HG03342 (cell line): Measurements from ENCODE around the gene GOLGA6L7.
"Not testable (repeated sequence)": the region's sequence is repeated elsewhere in the genome, so short reads cannot be mapped to it uniquely, and the experiment has no call there.

Source experiments
- ATAC-seq: cut with Tn5 transposase; IDR thresholded peaks from one replicate; pipeline ENCODE4 v1.9.1; 2021; ENCODE audit warnings: mild to moderate bottlenecking, moderate library complexity; ENCODE audit not compliant: unreplicated experiment

The GOLGA6L7 gene

DNA sequence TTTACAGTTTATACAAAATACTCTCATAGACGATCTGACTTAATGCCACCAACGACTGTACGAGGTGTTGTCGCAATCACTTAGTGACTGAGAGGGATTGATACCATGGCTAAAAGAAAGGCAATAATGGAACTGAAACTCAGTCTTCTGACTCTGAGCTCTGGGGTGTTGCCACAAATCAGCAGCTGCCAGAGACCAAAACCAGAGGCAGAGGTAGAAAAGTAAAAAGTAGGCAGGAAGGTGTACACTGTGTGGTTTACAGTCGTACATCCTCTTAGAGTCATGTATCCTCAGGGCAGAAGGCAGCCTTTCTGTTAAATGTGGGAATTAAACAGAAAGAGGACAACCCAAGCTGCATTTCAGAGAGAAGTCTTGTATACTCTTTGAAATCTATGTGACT, 1.2 kb downstream of the GOLGA6L7 start:
- ATAC-seq: not testable (repeated sequence)

DNA sequence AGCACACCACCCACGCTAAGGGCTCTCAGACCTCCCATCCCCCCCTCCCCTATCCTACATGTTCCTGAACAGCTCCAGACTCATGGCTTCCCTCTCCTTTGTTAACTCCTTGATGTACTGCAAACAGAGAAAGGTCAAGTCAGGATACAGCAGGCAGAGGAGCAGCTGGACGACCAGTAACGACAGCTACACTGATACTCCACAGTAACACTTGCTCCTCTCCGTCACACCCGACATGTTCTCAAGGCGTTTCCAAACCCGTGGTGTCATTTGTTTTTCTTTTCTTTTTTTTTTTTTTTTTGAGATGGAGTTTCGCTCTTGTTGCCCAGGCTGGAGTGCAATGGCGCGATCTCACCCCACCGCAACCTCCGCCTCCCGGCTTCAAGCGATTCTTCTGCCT, 4.3 kb downstream of the GOLGA6L7 start:
- ATAC-seq: not testable (repeated sequence)

DNA sequence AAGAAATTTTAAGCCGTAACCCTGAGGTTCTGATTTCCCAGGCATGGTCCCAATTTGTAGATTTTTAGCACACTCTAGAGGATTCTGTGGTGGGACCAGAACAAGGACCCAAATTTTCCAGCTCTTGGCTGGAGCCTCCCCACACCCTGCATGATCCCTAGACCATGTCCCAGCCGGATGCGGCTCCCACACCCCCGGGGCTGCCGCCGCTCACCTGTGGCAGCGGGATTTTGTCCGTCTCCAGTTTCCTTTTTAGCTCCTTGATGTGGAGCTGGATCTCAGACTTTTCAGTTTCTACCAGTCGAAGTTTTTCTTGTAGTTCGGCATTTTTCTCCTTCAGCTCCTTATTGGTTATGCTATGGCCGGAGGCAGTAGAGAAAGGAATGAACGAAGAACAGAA, 4.9 kb downstream of the GOLGA6L7 start:
- not testable (repeated sequence) for ATAC-seq

DNA sequence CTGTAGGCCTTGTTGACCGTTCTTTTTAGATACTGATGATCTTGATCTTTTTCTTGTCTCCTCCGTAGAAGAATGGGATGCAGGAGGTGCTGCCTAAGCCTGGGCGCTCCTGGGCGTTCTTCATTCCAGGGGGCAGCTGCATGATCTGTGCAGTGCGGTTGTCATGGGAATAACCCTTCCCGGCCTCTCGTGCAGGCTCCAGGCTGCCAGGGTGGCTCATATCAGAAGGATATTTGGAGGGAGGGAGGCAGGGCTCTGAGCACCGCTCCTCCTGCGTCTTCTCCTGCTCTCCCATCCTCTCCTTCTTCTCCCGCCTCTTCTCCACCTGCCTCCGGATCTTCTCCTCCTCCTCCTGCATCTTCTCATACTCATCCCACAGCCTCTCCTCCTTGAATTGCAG, 6.2 kb downstream of the GOLGA6L7 start:
- ATAC-seq: not testable (repeated sequence)

DNA sequence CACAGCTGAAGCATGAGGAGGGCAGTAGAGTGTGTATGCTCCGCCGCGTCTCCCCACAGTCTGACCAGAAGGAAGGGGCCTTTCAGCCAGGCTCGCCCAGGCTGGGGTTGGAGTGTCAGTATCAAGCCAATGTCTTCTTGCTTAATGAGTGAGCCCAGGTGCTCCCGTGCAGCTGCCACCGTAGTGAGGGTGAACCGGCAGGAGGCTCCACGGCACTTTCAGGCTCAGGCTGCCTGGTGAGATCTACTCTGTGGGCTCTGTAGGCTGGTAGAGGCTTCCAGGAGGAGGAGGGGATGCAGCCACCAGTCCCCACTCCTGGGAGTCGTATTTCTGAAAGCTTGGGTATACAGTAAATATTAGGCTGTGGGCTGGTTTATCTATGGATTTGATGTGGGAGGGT, 8.2 kb downstream of the GOLGA6L7 start:
- not testable (repeated sequence) for ATAC-seq

DNA sequence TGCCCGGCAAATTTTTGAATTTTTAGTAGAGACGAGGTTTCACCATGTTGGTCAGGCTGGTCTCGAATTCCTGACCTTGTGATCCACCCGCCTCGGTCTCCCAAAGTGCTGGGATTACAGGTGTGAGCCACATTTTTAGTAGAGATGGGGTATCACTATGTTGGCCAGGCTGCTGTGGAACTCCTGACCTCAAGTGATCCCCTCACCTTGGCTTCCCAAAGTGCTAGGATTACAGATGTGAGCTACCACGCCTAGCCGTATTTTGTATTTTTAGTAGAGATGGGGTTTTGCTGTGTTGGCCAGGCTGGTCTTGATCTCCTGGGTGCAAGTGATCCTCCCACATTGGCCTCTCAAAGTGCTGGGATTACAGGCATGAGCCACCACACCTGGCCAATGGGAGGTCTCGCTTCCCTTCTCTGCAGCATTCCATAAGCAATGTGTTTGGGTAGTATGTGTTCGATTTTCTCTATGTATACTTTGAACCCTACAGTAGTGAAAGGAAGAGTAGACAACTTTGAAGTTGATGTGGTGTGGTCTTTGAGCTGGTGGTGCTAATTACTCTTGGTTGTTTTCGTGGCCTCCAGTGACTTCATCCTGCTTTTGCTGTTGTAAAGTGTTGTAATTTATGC, 13.4 kb downstream of the GOLGA6L7 start:
- not testable (repeated sequence) for ATAC-seq

DNA sequence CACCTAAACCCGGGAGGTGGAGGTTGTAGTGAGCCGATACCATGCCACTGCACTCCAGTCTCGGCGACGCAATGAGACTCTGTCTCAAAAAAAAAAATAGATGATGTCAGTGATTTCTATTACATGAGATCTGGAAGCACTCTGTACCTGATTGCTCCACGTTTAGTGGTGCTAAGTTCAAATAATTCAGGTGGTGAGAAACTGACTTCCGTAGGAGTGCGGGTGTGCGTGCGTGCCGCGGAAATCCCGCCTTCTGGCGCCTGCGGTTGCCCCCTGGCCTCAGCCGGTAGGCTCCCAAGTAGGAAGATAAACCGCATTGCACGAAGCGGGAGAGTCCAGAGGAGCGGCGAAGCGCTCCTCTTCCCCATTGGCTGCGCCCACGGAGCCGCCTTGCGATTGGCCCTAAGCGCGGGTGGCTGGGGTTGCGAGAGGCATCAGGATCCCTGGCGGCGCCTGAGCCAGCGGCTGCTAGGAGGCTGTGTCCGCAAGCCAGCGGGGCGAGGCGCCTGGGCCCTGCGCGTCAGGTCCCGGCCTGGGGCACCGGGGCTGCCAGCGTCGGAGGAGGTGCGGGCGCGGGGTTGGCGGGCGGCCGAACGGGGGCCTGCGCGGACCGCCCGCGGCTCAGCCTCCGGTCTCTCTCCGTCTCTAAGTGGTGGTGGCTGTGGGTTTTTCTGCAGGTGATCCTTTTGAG, 16.4 kb downstream of the GOLGA6L7 start:
- ATAC-seq: not testable (repeated sequence)

DNA sequence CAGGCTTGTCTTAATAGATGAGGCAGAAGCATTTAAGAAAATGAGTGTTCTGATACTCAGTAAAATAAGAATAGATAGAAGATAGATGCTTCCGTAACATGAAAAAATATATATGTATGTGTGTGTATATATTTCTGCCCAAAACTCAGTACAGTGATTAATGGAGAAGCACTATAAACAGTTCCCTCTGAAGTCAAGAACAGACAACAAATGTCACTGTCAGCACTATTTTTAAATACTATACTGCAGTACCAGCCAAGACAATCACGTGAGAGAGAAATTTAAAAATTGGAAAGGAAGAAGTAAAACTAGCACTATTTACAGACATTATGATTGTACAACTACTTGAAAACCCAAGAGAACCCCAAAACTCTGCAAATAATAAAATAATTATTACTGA, 27.0 kb downstream of the GOLGA6L7 start:
- ATAC-seq: not testable (repeated sequence)

DNA sequence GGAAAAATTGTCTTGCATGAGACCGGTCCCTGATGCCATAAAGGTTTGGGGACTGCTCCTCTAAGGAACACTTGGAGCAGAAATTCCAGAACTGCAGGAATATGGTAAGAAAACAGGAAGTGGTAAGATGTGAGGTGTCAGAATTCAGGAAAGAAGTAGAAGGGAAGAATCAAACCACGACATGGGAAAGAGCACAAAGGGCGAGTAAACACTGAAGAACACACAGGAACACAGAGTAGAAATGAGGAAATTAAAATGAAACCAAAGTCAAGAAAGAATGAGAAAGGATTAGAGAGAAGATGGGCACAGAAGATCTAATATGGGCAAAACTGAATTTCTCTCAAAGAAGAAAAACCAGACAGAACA, 28.5 kb downstream of the GOLGA6L7 start:
- not testable (repeated sequence) for ATAC-seq

DNA sequence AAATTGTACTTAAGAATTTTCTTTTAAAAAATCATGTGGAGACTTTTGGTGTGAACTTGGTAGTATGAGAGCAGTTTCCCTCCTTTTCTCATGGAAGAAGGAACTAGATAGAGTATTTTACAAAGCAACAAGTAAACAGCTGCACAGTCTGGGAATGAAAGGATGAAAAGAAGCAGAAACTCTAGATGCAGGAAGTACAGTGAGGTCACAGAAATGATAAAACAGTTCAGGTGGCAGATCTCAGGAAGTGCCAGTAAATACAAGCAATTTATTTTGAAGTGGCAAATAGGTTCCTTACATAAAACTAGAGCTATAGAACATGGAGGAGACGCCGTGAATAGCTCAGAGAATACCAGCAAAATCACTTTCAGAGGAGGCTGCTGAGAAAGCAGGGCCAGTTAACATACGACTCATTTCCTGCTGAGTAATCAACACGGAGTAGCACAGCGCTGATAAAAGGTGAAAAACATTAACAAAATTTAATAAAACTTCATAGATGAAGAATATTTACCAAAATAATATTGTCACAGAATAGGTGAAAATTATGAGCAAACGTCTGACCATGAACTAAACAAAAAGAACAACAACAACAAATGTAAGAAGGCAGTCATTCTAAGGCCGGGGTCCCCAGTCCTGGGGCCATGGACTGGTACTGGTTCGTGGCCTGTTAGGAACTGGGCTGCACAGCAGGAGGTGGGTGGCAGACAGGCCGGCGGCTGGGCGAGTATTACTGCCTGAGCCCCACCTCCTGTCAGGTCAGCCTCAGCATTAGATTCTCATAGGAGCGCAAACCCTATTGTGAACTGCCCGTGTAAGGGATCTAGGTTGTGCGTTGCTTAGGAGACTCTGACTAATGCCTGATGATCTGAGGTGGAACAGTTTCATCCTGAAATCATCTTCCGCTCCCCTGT, 29.2 kb downstream of the GOLGA6L7 start:
- not testable (repeated sequence) for ATAC-seq

DNA sequence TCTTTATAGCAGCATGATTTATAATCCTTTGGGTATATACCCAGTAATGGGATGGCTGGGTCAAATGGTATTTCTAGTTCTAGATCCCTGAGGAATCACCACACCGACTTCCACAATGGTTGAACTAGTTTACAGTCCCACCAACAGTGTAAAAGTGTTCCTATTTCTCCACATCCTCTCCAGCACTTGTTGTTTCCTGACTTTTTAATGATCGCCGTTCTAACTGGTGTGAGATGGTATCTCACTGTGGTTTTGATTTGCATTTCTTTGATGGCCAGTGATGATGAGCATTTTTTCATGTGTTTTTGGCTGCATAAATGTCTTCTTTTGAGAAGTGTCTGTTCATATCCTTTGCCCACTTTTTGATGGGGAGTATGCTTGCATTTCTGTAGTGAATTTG, 30.3 kb downstream of the GOLGA6L7 start:
- not testable (repeated sequence) for ATAC-seq

DNA sequence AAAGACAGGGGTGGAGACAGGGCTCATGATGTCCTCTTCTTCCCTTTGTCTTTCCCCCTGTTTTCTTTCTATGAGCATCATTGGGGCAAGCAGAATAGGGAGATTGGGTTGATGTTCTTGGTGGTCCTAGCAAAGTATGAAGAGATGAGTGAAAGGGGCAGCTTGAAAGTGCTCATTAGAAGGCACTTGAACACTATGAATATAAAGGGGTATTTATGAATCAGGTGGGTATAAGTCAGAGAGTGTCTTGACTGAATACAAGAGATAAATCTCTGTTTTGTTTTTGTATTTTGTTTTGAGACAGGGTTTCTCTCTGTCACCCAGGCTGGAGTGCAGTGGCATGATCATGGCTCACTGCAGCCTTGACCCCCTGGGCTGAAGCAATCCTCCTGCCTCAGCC, 34.4 kb downstream of the GOLGA6L7 start:
- not testable (repeated sequence) for ATAC-seq

DNA sequence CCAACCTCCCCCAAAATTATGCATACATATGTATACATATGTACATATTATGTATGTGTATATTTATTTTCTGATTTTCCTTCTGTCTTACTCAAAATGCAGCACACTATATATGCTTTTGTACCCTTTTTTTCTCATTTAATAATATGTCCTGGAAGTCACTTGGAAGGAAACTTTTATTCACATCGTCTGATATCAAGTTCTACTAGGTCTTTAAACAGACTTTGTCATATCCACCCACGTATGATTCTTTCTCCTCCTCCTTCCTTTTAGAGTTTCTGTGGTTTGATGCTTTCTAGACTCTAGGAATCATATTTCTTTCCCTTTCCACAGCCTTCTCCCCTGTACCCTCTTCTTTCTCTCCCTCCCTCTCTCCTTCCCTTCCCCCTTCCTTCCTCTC, 35.1 kb downstream of the GOLGA6L7 start:
- not testable (repeated sequence) for ATAC-seq

DNA sequence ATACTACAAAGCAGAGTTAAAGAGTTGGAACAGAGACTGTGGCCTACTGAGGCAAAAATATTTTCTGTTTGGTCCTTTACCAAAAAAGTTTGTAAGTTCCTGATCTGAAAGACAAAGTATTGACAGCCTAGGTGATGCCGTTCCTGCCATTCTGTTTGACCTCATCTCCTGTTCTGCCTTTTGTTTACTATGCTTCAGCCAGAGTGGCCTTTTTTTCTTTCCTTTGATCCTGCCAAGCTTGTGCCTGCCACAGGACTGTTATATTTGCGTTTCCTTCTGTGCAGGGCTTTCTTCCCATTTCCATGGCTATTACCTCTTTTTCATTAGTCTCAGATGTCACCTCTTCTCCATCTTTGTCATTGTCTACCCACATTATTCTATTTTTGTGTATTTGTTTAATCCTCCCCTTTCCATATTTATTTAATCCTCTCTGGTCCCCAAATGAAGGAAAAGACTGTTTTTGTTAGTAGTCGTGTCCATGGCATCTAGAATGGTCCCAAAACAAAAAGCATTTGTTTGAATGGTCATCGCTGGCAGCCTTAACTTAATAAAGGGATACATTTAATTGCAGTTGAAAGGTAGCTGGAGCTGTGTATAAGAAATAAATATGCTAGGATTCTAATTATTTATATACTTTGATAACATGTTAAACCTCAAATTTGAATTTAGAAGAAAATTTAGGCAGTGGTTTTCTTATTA, 36.4 kb downstream of the GOLGA6L7 start:
- ATAC-seq: not testable (repeated sequence)

DNA sequence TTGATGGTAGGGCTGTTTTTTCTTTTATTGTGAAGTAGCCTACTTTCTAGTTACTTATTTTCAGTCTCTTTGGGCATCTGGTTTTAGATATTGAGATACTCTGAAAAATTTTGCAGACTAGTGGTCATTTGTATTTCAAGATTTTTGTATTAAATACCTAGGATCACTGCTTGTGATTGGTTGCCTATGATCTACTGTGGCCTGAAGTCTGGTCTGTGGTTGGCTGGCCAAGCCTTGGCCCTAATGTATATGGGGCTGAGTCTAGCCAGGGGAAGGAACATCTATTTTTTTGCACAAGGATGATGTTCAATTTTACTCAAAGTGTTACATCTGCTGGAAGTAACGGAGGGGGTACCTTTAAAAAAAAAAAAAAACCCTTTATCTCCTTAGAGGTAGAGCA, 38.0 kb downstream of the GOLGA6L7 start:
- ATAC-seq: not testable (repeated sequence)

DNA sequence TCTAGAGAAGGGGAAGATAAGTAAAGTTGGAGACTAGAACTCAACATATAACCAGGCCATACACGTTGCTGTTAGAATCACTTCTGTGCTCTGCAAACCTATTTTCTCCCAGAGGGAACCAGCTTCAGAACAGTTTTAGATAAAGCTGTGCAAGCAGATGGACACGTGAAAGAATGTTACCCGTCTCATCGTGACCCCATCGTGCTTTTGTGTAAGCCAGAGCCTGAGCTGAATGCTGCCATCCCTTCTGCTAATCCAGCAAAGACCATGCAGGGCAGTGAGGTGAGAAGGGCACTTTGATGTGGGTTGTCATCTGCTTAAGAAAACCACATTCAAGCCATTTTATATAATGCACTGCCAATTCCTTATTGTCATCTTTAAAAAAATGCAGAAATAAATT, 40.3 kb downstream of the GOLGA6L7 start:
- not testable (repeated sequence) for ATAC-seq

DNA sequence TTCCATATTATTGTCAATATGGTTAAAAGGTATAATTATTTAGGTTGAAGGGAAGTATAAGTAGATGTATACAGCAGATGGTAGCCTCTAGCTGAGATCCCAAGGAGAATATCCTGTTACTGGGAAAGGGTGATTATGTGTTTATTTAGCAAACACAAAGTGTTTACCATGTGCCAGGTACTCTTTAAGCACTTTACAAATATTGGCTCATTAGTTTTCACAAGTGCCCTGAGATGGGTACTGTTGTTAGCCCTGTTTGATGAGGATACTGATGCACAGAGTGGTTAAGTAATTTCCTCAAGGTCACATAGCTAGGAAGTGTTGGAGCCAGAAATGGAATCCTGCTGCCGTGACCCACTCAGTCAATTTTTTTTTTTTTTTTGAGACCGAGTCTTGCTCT, 48.1 kb downstream of the GOLGA6L7 start:
- ATAC-seq: not testable (repeated sequence)

DNA sequence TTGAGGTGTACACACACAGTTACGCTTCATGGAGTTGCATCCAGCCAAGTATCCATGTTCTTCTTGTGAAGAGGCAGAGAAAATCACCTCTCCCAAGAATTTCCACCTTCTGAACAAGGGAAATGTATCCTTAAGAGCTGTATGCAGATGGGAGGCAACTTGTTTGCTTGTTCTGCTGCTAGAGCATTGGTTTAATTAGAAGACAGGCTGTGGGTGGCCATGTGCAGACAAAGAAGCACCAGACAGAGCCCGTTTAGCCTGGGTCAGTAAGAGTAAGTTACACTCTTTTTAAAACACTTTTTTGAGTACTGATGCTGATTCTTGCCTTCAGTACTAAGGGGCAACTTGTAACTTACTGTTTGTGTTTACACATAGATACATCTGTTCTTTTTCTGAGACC, 50.2 kb downstream of the GOLGA6L7 start:
- ATAC-seq: not testable (repeated sequence)

DNA sequence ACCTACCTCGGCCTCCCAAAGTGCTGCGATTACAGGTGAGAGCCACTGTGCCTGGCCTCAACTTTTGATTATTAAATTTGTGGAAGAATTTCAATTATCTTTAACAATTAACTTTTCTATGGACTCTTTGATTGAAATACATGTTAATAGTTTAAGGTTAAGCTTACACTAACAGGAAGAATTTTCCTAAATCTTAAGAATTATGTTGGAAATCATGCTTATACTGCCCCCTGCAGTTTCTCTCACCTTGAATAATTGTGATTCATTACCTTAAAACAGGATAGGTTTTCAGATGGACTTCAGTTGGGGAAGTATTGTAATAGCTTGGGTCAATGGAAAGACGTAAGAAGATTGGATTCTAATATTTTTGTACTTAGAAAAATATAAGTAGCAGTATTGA, 54.2 kb downstream of the GOLGA6L7 start:
- ATAC-seq: not testable (repeated sequence)
